ENCODE data around the gene SNX1.

DNA sequence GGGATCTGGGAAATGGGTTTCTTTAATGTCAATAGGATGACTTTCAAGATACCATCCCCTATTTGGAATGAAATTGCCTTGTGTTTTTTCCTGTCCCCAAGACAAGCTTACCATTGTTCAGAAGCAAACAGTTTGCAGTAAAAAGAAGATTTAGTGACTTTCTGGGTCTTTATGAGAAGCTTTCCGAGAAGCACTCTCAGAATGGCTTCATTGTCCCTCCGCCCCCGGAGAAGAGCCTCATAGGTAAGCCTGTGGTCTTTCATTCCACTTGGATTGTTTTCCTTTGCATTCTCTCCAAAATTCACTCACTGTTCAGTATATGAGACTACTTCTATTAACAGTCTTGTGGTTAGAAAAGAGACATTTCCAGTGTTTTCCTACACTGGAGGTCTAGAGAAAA is 30.2 kb downstream of the SNX1 start:
- no peak for TF ChIP-seq POLR2A (IDR thresholded peaks at IDR 0.05; ENCODE audit: extremely low read depth, insufficient read length)
- TF ChIP-seq, protein P1, sequence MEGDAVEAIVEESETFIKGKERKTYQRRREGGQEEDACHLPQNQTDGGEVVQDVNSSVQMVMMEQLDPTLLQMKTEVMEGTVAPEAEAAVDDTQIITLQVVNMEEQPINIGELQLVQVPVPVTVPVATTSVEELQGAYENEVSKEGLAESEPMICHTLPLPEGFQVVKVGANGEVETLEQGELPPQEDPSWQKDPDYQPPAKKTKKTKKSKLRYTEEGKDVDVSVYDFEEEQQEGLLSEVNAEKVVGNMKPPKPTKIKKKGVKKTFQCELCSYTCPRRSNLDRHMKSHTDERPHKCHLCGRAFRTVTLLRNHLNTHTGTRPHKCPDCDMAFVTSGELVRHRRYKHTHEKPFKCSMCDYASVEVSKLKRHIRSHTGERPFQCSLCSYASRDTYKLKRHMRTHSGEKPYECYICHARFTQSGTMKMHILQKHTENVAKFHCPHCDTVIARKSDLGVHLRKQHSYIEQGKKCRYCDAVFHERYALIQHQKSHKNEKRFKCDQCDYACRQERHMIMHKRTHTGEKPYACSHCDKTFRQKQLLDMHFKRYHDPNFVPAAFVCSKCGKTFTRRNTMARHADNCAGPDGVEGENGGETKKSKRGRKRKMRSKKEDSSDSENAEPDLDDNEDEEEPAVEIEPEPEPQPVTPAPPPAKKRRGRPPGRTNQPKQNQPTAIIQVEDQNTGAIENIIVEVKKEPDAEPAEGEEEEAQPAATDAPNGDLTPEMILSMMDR (IDR thresholded peaks at IDR 0.05; ENCODE audit: low read depth, low read length): no peak
- no peak for TF ChIP-seq MYC (IDR thresholded peaks at IDR 0.05; ENCODE audit: low read depth, low read length)
